Measurements from ENCODE around the gene B9D1.

Gene B9D1

DNA sequence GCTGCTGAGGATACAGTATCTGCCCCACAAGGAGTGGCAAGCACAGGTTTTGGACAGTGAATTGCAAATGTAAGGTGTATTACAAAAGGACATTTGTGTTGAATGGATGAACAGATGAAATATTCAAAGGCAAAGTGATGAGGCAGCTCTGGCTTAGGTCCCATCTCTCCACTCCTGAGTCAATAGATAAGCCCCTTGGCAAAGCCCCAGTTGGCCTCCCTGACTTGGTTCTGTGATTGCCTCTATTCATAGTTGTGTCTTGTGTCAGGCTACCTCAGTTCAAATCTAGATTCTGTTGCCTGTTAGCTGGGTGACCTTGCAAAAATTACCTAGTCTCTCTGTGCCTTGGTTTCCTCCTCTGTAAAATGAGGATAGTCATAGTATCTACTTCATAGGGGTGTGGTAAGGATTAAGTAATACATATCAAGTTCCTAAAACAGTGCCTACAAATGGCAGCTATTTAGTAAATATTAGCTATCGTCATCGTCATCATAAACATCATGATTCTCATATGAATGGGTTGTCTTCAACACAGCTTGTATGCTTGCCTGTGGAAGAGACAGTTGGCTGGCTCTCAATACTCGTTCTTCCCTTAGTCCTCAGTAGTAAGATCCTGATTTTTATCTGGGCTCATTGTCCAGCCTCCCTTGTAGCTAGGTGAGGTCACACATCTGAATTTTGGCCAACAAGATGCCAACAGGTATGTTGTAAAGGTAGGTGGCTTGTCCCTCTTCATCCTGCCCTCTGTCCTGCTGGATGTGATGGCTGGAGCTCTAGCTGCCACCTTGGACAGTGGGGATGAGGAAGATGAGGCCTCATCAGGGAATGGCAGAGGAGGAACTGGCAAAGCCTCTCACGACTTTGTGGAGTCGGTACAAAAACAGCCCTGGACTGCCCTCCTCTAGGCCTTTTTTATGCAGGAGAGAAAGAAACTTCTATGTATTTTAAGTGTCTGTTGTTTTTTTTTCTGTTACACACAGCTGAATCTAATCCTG, 26.6 kb upstream of the B9D1 start:
- DNase-seq (ENCODE audit: low read depth, low spot score) = no peak

GRCh38 chr17:19387921-19388521, 25.5 kb upstream of the B9D1 start:
- no peak for DNase-seq (ENCODE audit: low read depth, low spot score)

DNA sequence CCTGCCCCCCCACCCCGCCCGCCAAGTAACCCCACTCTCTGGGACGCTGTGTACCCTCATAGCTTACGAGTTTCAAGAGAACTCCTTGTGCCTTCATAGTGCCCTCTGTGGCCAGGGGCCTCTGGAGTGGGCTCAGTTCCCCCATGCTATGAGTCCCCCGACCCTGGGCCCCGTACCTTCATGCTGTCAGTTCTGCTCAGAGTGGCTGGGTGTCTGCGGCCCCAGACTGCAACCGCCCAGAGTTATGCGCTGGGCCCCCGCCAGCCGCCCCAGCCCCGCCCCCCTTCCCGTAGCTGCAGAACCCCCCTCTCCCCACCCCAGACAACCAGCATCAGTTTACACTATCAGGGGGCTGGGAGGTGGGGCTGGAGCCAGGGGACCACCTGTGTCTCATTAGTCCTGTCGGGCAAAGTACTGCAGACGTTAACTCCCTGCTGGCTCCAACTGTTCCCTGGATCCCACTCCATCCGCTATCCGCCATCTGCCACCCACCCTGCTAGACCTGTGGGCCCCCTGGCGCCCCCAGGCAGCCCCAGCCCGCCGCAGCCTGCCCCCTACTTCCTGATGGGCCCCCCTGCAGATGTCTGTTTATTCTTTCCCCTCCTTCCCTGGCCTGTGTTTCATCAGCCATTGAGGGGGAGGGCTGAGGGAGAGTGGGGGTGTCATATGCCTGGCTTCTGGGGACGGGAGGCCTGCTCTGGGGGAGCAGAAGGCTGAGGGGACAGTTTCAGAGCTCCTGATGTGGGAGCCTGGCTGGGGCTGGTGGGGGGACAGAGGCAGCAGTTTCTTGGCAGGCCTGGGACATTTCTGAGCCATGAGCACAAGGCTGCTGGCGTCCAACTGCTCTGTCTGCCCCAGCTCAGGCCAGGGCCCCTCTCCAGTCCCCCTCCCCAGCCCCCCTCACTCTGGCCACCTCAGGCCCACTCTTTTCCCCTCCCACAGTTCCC, 24.7 kb upstream of the B9D1 start, which contains the start of gene MFAP4:
Gene MFAP4 (minus strand): TSS at position 217 of the 947 bp plus-strand sequence. CDS start 35 bp downstream, at position 182.
- no peak for DNase-seq (ENCODE audit: low read depth, low spot score)

DNA sequence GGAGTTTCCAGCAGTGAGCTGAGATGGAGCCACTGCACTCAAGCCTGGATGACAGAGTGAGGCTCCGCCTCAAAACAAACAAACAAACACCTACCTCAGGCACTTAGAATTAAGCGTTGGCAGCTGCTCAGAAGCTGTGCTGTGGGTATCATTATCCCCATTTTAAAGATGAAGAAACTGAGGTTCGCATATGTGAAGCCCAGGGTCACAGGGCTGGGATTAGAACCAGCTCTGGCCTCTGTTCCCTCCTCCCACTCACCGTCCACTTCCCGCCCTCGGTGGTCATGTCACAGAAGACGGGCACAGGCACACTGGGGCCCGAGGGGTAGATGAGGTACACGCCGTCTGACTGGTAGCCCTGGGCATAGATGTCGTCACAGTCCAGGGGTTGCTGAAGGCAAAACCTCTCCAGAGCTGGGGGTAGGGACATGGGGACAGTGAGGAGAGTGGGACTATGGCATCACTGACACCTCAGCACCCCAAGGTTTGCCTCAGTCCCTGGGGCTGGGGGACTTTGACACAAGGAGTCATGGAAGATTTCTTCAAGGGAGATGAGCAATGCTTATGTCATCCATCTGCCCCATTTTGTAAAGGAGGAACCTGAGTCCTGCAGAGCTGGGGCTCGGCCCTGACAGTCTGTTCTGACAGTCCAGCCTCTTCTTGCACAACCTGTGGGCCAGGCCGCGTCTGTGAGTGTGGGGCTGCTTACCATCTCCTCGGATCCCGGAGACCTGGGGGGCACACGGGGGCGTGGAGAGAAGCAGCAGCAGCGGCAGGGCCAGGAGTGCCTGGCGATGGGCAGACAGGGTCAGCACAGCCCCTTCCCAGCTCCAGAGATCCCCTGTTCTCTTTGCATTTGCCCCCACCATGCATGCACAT, 23.8 kb upstream of the B9D1 start:
- DNase-seq (ENCODE audit: low read depth, low spot score) = no peak

GRCh38 chr17:19385521-19385983, 23.0 kb upstream of the B9D1 start:
- no peak for DNase-seq (ENCODE audit: low read depth, low spot score)

- DNase-seq (ENCODE audit: low read depth, low spot score) = no peak
Observed at GRCh38 chr17:19384723-19385391, 22.3 kb upstream of the B9D1 start.

GRCh38 chr17:19383681-19384470, 21.4 kb upstream of the B9D1 start:
- DNase-seq (ENCODE audit: low read depth, low spot score) = no peak

- no peak for DNase-seq (ENCODE audit: low read depth, low spot score)
Observed at GRCh38 chr17:19382531-19383444, 20.3 kb upstream of the B9D1 start.

DNA sequence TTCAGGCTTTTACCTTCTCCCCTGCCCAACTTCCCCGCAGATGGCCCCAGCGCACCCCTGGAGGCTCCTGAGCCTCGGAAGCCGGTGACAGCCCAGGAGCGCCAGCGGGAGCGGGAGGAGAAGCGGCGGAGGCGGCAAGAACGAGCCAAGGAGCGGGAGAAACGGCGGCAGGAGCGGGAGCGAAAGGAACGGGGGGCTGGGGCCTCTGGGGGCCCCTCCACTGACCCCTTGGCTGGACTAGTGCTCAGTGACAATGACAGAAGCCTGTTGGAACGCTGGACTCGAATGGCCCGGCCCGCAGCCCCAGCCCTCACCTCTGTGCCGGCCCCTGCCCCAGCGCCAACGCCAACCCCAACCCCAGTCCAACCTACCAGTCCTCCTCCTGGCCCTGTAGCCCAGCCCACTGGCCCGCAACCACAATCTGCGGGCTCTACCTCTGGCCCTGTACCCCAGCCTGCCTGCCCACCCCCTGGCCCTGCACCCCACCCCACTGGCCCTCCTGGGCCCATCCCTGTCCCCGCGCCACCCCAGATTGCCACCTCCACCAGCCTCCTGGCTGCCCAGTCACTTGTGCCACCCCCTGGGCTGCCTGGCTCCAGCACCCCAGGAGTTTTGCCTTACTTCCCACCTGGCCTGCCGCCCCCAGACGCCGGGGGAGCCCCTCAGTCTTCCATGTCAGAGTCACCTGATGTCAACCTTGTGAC, 19.4 kb upstream of the B9D1 start:
- no peak for DNase-seq (ENCODE audit: low read depth, low spot score)

- DNase-seq (ENCODE audit: low read depth, low spot score) = no peak
Observed at GRCh38 chr17:19381361-19381740, 18.8 kb upstream of the B9D1 start.

GRCh38 chr17:19380481-19381301, 18.2 kb upstream of the B9D1 start:
- no peak for DNase-seq (ENCODE audit: low read depth, low spot score)

GRCh38 chr17:19379361-19380065, 17.0 kb upstream of the B9D1 start:
- no peak for DNase-seq (ENCODE audit: low read depth, low spot score)

DNA sequence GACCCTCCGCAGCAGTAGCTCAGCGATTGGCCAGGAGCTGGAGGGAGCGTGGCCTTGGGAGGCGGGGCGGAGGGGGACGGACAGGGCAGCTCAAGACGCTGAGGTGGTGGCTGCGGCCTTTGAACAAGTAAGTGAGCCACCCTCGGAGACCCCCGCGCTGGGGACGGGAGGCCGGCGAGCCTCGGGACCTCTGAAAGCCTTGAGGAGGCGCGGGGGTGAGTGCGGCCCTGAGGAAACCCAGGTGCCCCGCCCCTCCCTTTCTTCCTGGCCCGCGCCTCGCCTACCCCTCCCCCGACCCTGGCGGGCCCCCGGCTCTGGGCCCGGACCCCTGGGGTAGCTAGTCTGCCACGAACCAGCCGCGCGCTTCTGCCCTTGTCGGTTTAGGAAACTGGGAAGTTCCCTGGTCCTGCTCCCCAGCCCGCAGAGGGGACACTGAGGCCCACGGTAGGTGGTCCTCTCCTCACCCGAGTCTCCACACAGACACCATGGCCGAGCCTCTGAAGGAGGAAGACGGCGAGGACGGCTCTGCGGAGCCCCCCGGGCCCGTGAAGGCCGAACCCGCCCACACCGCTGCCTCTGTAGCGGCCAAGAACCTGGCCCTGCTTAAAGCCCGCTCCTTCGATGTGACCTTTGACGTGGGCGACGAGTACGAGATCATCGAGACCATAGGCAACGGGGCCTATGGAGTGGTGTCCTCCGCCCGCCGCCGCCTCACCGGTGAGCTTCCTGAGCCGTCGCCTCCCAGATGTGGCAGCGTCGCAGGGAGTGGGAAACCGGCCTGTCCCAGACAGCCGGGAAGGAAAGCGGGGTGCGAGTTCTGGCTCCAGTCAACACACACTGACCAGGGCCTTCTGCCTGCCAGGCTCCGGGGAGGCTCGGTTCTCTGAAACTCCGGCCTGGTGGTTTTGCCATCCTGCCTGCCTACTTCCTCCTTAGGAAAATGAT, 16.2 kb upstream of the B9D1 start, which contains the start of gene MAPK7:
Gene MAPK7 (plus strand): TSS at position 83 of the 945 bp plus-strand sequence. CDS start 403 bp downstream, at position 486.
- DNase-seq (ENCODE audit: low read depth, low spot score) = no peak

GRCh38 chr17:19377602-19378415, 15.3 kb upstream of the B9D1 start:
- peak; percentile 87 for DNase-seq (ENCODE audit: low read depth, low spot score)

All from activated naive CD8-positive, alpha-beta T cell treated with anti-CD3 and anti-CD28 coated beads, Interleukin-2, amount 50 U/mL, for 16 hours (primary cell).